HG02642 (cell line): ENCODE measurements around the gene AMZ2.
"Not testable (repeated sequence)": the region's sequence is repeated elsewhere in the genome, so short reads cannot be mapped to it uniquely, and the experiment has no call there.

ENCODE experiments used
- ATAC-seq: cut with Tn5 transposase; IDR thresholded peaks from one replicate; pipeline ENCODE4 v1.9.1; 2021; ENCODE audit warnings: mild to moderate bottlenecking; ENCODE audit not compliant: unreplicated experiment, poor library complexity

AMZ2 gene

GRCh38 chr17:68219429-68219828 lies 28.4 kb upstream of the AMZ2 start:
- ATAC-seq = not testable (repeated sequence)

GRCh38 chr17:68220186-68220585 lies 27.7 kb upstream of the AMZ2 start:
- not testable (repeated sequence) for ATAC-seq

GRCh38 chr17:68220786-68221185 lies 27.1 kb upstream of the AMZ2 start:
- not testable (repeated sequence) for ATAC-seq

DNA sequence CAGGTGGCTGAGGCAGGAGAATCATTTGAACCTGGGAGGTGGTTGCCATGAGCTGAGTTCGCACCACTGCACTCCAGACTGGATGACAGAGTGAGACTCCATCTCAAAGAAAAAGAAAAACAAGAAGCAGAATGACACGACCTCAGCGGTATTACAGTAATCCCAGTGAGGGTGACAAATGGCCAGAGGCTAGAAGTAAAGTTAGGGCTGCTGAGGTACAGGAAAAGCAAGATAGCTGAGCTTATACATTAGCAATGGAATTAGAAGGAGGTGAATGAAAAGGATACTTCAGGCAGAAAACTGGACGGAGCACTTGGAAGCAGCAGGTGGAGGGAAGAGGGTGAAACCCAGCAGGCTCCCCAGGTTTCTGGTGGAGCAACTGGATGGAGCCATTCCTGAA lies 26.1 kb upstream of the AMZ2 start:
- no peak for ATAC-seq

DNA sequence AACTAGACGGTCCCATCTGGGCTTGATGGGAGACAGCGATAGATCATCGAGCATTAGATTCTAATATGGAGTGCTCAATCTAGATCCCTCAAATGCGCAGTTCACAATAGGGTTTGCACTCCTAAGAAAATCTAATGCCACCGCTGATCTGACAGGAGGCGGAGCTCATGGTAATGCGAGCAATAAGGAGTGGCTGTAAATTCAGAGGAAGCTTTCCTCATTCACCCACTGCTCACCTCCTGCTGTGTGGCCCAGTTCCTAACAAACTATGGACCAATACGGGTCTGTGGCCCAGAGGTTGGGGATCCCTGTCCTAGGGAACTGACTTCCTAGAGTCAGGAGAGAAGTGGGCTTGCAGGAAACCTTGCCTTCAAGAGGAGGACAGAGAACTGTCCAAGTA lies 25.2 kb upstream of the AMZ2 start:
- ATAC-seq = no peak

- not testable (repeated sequence) for ATAC-seq
Measured at GRCh38 chr17:68225055-68225454, 22.8 kb upstream of the AMZ2 start.

DNA sequence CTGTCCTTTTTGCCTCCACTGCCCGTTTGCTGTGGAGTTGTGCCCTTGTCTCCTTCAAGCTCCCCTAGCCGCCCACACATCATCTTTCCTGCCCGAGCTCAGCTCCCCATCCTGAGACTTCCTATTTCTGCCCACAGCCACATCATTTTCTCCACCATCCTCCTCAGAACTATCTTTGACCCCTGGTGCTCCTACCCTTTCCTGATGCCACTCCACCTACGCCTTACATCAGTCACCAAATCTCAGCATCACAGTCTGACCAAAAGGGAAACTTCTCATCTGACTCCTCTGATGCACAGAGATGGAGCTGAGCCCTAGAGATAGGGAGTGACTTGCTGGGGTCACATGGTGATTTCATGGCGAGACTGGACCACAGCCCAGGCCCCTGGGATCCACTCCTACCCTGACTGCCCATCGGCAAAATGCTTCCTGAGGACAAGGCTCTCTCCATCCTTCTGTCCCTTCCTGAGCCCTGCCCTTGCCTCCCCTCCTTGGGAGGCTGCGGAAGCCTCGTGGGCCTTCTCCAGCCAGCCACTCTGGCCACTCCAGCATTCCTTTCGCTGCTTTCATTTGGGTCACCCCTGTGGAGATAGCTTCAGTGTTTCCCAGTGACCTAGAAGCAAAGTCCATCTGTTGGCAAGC lies 19.7 kb upstream of the AMZ2 start:
- ATAC-seq = not testable (repeated sequence)

DNA sequence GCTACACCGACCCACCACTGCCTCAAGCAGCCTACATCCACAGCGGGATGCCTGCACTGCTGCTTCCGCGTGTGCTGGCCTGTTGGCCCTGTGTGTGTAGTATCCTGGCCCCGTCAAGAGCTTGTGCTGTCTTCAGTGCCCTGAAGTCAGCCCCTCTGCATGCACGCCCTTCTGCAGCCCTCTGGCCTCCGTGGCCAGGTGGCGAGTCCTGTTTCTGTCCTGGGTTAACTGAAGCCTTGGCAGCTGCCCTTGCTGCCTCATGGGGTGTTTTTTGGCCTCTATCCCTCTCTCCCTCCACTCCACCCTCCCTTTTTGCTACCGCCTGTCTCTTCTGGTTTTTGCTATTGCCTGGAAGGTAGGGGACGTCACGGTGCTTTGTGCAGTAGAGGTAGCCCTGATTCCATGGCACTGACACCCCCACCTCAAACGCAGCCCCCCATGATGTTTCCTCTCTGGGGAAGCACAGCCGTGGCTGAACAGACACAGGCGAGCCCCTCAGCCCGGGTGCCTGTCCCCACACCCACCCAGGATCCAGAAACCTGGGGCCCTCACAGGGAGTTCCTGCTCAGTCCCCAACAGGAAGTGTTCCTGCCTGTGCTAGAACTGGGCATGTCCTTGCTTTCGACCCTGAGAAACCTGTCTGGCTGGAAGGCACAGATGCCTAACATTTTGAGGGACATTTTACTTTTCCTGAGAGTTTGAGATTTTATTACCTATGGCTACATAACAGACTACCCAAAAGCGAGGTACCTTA lies 18.8 kb upstream of the AMZ2 start:
- ATAC-seq = no peak

DNA sequence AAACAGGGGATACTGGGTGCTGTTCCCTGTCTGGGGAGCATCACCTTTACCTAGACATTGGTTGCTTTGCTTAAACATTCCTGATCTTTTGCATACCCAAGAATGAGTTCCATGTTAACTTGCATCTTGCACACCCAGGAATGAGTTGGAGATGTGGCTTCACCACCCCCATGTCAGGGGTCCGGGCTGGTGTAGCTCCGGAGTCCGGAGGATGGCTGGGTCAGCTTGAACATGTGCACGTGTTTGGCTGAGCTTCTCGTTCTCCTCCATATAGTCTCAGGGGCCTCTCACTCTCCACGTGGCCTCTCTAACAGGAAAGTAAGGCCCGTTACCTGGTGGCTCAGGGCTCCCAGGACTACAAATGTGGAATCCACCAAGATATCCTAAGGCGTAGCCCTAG lies 18.2 kb upstream of the AMZ2 start:
- no peak for ATAC-seq

DNA sequence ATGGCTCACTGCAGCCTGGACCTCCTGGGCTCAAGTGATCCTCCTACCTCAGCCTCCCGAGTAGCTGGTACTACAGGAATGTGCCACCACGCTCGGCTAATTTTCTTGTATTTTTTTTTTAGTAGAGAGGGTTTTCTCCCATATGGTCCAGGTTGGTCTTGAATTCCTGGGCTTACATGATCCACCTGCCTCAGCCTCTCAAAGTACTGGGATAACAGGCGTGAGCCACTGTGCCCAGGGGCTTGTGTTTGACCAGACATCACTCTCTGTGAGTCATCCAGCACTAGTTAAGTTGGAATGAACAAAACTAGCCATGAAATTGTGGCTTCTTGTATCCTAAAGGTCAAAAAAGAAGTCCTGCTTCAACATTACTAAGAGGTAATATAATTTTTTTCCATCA lies 16.7 kb upstream of the AMZ2 start:
- ATAC-seq = not testable (repeated sequence)

DNA sequence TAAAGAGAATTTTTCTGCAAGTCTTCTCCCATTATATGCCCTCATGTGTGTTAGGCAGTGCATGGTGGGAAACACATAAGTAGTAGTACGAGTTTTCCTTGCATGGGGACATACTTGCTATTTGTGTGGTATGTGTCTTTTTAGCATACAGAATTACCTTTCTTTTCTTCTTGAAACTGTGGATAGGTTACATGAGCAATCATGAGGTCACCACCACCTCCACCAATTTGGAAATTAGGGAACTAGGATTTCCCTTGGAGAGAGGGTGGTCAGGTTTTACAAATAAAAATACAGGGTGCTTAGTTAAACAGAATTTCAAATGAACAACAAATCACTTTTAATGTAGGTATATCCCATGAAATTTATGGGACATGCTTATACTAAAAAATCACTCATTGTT lies 16.3 kb upstream of the AMZ2 start:
- ATAC-seq = no peak

DNA sequence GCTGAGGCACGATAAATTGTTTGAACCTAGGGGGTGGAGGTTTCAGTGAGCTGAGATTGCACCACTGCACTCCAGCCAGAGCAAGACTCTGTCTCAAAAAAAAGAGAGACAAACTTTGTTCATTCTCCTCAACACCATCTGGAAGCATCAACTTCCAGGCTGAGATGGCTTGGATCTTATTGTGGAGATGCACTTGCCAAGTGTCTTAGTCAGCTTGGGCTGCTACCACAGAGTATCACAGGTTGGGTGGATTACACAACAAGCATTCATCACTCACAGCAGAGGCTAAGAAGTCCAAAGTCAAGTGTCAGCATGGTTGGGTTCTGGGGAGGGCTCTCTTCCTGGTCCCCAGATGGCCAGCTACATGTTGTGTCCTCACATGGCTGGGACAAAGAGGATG lies 15.1 kb upstream of the AMZ2 start:
- not testable (repeated sequence) for ATAC-seq

DNA sequence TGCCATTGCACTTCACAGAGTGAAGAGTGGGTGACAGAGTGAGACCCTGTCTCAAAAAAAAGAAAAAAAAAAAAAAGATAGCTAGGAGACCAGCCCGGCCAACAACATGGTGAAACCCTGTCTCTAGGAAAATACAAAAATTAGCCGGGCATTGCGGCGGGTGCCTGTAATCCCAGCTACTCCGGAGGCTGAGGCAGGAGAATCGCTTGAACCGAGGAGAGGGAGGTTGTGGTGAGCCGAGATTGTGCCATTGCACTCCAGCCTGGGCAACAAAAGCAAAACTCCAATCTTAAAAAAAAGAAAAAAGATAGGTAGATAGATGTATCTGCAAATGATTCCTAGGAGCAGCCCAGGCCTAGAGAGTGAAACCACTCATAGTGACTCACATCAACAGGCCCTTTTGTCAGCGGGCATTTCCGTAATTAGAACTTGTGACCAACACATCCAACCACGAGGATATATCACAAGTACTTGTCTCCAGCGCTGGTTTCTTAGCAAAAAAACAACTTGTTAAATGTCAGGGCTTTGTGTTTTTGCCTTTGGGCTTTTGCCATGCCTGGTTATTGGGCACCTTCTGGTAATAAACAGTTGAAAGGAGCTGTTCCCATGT lies 13.0 kb upstream of the AMZ2 start:
- ATAC-seq = peak; percentile 28

- ATAC-seq = not testable (repeated sequence)
Measured at GRCh38 chr17:68235336-68235791, 12.5 kb upstream of the AMZ2 start.

DNA sequence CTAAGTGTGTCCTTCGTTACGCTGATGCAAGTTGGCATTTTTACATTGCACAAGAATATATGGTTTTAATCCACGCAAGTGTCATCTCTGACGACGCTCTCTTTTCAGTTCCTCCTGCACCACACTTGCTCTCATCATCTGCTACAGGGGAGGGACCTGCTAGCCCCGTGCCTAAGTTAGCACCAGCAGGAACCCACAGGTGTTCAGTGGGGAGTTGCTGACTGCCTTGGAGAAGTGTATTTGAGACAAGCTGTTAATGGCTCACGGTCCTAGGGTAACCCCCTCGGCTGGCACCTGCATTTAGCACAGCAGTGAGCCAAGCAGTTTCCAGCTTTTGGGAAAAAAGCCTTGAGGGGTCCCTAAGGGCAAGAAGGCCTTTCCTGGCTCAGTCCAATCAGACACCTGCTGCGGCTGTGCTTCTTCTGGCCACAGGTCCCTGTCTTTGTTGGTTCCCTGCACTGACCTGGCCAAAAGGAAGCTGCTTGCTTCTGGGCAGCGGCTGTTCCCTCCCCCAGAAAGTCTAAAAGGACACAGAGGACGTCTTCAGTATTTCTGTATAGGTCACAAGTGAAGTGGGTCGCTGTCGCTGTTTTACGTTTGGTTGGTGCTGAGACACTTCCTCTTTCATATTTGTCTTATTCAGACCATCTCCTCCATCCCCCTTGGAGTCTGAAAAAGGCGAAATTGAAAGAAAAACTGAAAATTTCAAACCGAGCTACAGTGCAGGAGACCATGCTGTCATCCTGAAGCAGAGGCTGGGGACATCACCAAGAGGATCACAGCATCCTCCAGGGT lies 10.3 kb upstream of the AMZ2 start:
- peak; percentile 74 for ATAC-seq

GRCh38 chr17:68238164-68238870 lies 9.5 kb upstream of the AMZ2 start:
- ATAC-seq = peak; percentile 10

DNA sequence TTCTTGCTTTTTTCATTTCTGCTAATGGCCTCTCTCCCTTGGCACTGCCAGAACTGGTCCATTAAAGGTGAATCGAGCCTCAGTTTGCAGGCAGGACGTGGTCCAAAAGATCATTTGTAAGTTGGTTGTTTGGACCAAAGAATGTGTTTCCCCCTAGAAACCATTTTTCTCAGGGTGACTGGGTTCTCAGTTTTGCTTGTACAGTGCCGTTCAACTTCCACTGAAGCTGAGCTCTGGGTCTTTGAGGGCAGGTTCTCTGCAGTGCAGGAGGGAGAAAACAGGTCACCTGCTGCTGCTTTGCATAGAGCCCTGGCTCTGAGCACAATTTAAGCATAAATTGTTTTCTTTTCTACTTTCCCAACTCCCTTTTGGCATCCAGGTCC lies 9.0 kb upstream of the AMZ2 start:
- ATAC-seq = peak; percentile 31

- no peak for ATAC-seq
Measured at GRCh38 chr17:68239632-68240366, 8.0 kb upstream of the AMZ2 start.

DNA sequence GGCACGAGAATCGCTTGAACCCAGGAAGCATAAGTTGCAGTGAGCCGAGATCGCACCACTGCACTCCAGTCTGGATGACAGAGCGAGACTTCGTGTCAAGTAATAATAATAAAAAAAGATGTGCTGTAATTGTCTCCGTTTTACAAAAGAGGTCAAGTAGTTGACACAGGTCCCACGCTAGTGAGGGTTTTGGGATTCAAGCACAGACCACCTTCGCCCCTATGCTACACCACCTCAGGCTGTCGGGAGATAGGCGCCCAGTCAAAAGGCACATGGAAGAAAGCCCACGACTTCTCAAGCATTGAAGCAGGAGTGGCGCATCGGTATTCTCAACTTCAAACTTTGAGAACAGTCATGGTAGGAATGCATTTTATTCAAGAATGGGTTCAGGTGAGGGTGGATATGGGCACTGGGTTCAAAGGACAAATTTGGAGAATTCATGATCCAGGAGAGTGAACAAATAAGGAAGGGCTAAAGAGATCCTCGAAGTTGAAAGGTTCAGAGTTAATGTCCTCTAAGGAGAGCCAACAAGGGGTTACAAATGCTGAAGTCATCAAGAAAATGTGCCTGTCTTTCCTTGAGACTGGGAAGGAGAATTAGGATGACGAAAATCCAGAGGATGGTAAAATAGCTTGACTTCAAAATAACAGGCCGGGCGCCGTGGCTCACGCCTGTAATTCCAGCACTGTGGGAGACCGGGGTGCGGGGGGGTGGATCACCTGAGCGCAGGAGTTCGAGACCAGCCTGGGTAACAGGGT lies 1.4 kb upstream of the AMZ2 start:
- ATAC-seq = no peak
